ENCODE results near the gene MAP4.

DNA sequence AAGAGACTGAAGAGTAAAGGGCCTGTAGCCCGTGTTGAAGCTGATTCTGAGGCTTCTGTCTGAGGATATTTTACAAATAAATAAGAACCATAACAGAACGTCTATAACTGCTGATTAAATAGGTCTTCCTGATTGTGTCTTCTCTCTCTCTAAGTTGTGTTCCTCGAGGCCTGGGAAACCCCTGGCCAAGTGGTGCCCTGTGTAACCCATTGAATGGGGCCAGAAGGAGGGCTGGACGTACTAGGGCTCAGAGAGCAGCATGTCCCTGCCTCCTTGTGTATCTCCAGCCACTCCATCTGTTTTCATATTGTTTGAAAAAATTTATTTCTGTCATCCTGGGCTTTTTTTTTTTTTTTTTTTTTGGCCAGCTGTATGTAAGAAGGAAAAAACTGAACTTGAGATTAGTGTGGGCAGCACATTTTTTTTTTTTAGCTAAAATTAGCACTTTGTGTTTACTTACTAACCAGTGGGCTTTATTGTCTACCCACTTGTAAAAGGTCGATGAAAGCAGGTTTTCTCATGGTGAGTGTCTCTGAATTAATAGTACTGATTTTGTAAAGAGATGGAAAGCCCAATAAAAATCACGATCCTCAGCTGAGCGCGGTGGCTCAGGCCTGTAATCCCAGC lies 202.6 kb downstream of the MAP4 start:
- TF ChIP-seq, protein P1, sequence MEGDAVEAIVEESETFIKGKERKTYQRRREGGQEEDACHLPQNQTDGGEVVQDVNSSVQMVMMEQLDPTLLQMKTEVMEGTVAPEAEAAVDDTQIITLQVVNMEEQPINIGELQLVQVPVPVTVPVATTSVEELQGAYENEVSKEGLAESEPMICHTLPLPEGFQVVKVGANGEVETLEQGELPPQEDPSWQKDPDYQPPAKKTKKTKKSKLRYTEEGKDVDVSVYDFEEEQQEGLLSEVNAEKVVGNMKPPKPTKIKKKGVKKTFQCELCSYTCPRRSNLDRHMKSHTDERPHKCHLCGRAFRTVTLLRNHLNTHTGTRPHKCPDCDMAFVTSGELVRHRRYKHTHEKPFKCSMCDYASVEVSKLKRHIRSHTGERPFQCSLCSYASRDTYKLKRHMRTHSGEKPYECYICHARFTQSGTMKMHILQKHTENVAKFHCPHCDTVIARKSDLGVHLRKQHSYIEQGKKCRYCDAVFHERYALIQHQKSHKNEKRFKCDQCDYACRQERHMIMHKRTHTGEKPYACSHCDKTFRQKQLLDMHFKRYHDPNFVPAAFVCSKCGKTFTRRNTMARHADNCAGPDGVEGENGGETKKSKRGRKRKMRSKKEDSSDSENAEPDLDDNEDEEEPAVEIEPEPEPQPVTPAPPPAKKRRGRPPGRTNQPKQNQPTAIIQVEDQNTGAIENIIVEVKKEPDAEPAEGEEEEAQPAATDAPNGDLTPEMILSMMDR (conservative IDR thresholded peaks at IDR 0.05 in 1 of 2, IDR thresholded peaks at IDR 0.05 in 1 of 2; ENCODE audit: low read depth in 1 of 2, low read length in 2 of 2), result no peak
- TF ChIP-seq EZH2 (IDR thresholded peaks at IDR 0.05; ENCODE audit: low read length, missing control alignments), result no peak

All from fibroblast of lung (primary cell).